Cardiac septum (tissue), 1 donor: ENCODE results near the gene KIAA0513. TPM values are rescaled to one million over a fixed set of nuclear protein-coding genes. Genes with fewer than 3 reads are reported as not detected.

Experiments
- DNase-seq: peaks from one replicate; pipeline ENCODE4 v3.0.0-alpha.2; 2020; ENCODE audit warnings: low spot score
- intact Hi-C: fragments of 100-400 bp; cut with DNase I; formaldehyde crosslinking; loops from one replicate; pipeline ENCODE4 v1.14.0; 2022
- total RNA-seq: library from RNA; stranded (reverse); fragmentation: NEBNext Ultra II Directional; extraction: Animal tissue kit (Norgen Biotek cat#: 25700); gene quantifications from one replicate; pipeline ENCODE4 v1.2.1, GENCODE V29; 2021
- donor health status: DM: no; HTN: no; CAD: no.

The KIAA0513 gene
- total RNA-seq, 1 donor from 2014 or later = 8.3 TPM

DNA sequence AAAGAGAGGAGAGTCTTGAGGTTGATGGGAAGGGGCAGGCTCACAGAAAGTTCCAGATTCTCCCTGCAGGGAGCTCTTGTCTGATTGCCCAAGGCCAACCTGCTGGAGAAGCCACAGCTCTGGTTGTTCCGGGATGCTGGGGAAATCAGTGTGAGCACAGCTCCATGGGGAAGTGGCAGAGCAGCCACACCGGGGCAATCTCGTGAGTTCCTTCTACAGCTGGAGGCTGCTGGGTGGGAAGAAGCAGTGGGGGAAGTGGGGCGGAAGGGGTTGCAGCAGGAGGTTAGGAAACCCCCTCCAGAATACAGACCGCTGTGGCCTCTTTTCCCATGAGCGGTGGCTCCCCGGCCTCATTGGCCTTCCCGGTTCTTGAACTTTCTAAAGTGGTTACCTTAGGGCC is 34.0 kb downstream of the KIAA0513 start:
- intact Hi-C loops = no loop called here

GRCh38 chr16:85062323-85062722 is 34.7 kb downstream of the KIAA0513 start:
- intact Hi-C loops = no loop called here
- no peak for DNase-seq

More for the DNA sequence above, 34.0 kb downstream of the KIAA0513 start:
- peak; percentile 91 for DNase-seq

DNA sequence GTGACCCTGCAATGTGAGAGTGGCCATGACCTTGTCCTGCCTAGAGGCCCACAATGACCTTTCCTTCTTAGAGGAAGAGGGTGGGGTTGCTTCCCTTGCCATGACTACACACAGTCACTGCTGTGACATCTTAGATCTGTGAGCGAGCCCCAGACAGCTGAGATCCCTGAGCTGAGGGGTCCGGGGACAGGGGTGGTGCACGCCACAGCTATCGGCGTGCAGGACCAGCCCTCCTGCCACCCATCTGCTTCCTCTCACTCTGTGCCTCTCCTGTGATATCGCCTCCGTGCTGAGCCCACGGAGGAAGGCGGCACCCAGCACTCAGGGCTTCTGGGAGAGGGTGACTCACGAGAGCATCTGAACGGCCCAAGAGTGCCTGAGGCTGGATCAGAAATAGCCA is 35.2 kb downstream of the KIAA0513 start:
- DNase-seq = no peak
- intact Hi-C loops = no loop called here

DNA sequence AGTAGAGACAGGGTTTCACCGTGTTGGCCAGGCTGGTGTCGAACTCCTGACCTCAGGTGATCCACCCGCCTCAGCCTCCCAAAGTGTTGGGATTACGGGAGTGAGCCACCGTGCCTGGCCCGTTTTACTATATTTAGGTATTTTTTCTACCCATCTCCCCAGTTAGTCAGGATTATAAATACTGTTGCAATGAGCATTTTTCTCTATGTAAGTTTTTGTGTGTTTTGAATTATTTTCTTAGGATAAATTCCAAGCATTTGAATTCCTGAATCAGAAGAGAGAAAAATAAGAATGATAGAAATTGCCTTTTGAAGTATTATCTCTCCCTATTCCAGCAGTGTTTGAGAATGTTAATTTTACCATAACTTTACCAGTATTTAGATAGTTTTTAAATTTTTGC is 36.6 kb downstream of the KIAA0513 start:
- intact Hi-C loops = no loop called here
- no peak for DNase-seq

GRCh38 chr16:85065099-85065498 is 37.5 kb downstream of the KIAA0513 start:
- DNase-seq = no peak
- intact Hi-C loops = no loop called here

GRCh38 chr16:85066346-85066885 is 38.8 kb downstream of the KIAA0513 start:
- intact Hi-C loops = no loop called here
- DNase-seq = no peak

DNA sequence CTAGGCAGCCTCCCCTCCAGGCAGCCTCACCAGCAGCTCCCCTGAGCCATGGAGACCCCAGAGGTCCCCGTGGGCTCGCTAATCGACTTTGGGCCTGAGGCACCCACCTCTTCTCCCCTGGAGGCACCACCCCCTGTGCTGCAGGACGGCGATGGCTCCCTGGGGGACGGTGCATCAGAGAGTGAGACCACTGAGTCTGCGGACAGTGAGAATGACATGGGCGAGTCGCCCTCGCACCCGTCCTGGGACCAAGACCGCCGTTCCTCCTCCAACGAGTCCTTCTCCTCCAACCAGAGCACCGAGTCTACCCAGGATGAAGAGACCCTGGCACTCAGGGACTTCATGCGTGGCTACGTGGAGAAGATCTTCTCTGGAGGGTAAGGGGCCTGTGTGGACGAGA is 39.4 kb downstream of the KIAA0513 start:
- DNase-seq = no peak
- intact Hi-C loops = no loop called here

DNA sequence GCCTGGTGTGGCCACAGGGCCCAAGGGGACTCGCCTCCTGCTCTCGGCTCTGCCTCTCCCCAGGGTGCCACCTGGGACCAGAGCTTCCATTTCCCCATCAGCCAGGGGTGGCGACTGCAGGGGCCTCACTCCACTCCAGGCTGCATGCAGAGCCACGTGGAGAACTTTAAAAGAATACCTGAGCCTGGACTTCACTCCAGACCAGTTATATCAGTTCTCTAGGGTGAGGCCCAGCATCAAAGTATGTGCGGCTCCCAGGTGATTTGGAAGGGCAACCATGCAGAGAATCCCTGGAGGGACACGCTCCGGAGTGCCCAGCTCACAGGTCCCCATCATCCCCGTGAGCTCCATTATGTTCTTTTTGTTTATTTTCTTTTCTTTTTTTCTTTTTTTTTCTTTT is 39.8 kb downstream of the KIAA0513 start:
- intact Hi-C loops = no loop called here
- no peak for DNase-seq

GRCh38 chr16:85068746-85069145 is 41.2 kb downstream of the KIAA0513 start:
- intact Hi-C loops = no loop called here
- no peak for DNase-seq

GRCh38 chr16:85069171-85069570 is 41.6 kb downstream of the KIAA0513 start:
- intact Hi-C loops = no loop called here
- DNase-seq = no peak

DNA sequence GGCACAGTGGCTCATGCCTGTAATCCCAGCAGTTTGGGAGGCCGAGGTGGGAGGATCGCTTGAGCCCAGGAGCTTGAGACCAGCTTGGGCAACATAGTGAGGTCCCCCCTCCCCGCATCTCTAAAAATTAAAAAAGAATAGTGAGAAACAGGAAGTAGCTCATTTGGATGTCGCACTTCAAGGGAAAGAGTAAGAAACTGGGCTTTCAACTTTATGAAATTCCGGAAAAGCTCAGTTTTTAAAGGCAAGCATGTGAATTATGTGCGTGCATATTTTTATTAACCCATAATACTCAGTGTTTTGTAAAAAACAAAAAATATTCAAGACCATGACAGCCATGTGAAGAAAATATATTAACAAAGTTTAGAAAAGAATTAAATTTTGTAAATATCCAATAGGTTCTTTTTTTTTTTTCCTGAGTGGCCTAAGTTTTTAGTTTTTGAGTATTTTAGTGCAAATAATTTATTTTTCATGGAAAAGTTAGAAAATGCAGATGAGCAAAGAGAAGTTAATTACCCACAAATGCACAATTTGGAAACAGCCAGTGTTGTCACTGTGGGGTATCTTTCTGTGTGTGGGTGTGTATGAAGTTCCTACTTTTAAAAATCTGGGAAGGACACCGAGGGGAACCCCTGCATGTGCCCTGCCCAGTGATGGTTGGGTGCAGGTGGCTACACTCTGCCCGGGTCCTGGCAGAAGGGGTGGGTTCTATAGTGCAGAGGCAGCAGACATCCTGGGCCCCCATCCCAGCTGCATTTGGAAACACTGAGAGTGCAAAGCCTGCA is 44.7 kb downstream of the KIAA0513 start:
- intact Hi-C loops = no loop called here
- no peak for DNase-seq

GRCh38 chr16:85072947-85073346 is 45.4 kb downstream of the KIAA0513 start:
- no peak for DNase-seq
- intact Hi-C loops = no loop called here

DNA sequence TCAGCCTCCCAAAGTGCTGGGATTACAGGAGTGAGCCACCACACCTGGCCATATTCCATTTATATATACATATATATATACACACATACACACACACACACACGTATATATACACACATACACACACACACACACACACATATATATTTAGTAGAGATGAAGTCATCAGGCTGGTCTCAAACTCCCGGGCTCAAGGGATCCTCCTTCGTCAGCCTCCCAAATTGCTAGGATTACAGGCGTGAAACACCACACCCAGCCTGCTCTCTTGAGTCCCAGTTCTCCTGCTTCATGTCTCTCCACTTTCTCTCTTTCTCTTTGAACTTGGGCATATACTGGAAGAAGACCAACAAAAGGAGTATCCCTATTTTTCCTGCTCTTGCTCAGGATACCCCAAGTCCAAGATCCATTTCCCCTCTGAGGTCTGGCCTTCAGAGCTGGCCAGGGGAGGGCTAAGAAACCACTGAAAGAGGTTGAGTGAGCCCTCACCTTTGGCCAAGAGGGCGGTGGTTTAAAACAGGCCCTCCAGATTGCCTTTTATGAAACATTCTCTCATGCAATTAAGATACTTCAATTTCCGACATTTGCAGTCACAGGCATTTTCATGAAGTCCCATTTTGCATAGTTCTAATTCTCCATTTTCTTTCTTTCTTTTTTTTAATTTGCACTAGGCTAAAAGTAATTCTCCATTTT is 46.8 kb downstream of the KIAA0513 start:
- no peak for DNase-seq
- intact Hi-C loops = no loop called here

DNA sequence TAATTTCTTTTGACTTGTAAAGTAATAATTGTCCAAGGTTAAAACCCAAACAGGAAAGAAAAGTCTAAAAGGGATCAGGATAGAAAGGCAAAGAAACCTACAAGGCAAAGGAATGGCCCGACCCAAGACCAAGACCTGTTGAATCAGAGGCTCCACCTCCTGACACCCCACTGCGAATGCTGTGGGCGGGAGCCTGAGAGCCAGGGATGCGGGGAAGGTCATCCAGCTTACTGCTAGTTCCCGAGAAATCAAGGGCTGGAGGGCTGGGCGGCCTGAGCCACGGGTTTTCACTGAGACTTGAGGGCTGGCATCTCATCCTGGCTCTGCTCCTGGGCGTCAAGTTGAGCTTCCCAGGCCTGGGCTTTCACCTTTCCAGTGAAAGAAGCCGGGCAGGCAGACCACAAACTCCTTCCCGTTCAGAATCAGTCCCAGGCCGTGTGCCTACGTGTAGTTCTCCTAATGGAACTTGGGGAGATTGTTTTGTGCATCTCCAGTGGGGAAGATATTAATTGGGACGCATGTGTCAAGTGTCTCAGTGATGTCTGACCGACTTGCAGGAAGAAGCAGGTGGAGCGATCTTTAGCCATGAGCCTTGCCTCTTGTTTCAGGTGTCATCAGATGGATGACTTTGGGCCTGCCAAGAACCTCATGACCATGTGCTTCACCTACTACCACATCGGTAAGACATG is 47.8 kb downstream of the KIAA0513 start:
- intact Hi-C loops = no loop called here
- DNase-seq = no peak

DNA sequence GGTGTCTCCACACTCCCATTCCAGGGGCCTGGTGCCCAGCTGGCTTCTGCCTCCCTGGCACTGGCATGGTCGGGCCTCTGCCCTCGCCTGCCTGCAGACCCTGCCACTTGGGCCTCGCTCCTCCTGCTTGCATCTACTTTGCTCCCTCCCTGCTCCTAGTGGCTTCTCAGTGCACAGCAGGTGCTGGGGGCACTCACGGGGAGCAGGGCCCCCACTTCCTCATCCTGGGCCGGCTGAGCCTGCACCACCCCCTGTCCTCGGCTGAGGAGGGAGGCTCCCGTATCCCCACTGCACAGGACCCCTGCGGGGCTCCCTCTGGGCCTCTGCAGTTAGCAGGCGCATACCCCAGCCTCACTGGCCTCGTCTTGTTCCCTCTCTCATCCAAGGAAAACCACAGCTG is 49.4 kb downstream of the KIAA0513 start:
- intact Hi-C loops = no loop called here
- DNase-seq = no peak

- intact Hi-C loops = no loop called here
- no peak for DNase-seq
Measured at GRCh38 chr16:85077576-85078125, 50.1 kb downstream of the KIAA0513 start.

DNA sequence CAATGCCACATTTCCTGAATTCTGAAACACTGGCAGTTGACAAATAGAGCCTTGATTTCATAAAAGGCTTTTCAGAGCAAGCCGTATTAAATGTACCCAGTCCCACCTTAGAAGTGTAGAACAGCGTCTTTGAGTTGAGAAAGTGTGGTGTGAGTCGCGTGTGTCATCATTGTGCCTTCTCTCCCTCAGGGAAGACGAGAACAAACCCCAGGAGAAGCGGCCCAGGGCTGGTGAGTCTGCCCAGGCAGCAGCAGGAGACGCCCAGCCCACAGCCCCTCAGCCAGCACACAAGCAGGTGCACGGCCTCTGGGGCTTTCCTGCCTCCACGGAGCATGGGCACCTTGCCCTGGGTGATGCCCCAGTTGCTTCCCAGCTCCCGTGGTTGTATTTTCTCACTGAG is 50.6 kb downstream of the KIAA0513 start:
- DNase-seq = no peak
- intact Hi-C loops = no loop called here

- intact Hi-C loops = no loop called here
- no peak for DNase-seq
Measured at GRCh38 chr16:85078952-85079351, 51.4 kb downstream of the KIAA0513 start.

DNA sequence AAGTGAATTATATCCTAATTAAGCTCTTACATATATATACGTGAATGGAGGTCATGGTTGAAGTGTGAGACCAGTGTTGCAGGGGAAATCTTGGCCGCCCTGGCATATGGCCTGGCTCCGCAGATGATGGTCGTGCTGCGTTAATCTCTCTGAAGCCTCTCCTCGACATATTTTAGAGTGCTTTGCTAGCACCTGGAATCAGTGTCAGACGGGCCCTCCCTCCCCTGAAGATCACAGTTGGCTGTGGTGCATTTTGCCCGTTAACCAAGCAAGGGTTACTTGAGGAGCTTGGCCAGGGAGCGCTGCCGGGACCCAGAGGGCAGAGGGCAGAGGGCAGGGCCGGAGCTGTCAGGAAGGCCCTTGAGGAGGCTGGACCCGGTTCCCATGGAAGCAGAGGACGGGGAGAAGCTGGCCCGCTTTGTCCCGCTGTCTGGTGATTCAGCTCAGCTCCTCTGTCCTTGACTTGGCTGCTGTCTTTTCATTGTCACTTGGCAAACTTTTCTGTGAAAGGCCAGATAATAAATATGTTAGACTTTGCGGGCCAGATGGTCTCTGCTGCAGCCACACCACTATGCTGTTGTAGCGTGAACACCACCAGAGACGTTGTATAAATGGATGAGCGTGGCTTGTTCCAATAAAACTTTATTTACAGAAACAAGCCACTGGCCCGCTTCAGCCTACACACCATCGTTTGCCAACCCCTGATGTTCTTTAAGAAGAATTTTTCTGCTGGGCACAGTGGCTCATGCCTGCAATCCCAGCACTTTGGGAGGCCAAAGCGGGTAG is 52.4 kb downstream of the KIAA0513 start:
- no peak for DNase-seq
- intact Hi-C loops = no loop called here
